Natural killer cell treated with Interleukin-12 subunit alpha and Interleukin-12 subunit beta and Interleukin-15 and Interleukin-18, amount 100 ng/mL, for 72 hours (primary cell): ENCODE data around the gene IP6K3. TPM values are rescaled to one million over a fixed set of nuclear protein-coding genes. Genes with fewer than 3 reads are reported as not detected.

ENCODE experiments used
- ATAC-seq, 2 donors: fragments of 150-1000 bp; cut with Tn5 transposase in 1 of 2; sonication (Bioruptor Pico), chemical (Tn5 transposase) in 1 of 2; 2 replicates each; pipeline ENCODE4 v1.10.0; 2021
- DNase-seq: peaks from one replicate; pipeline ENCODE4 v3.0.0; 2022; ENCODE audit warnings: low spot score
- H3K27ac Mint-ChIP-seq, 2 donors: 1 replicate in 1 of 2; 2 replicates in 1 of 2; pipeline ENCODE4 v1.8.0; 2022; ENCODE audit warnings: mixed read lengths in 2 of 2, mild to moderate bottlenecking in 1 of 2, moderate library complexity in 1 of 2
- H3K27me3 Mint-ChIP-seq, 2 donors: 1 replicate in 1 of 2; 2 replicates in 1 of 2; pipeline ENCODE4 v1.8.0; 2022; ENCODE audit warnings: mixed read lengths in 2 of 2
- H3K36me3 Mint-ChIP-seq: one replicate; pipeline ENCODE4 v1.8.0; 2022; ENCODE audit warnings: mixed read lengths
- H3K4me1 Mint-ChIP-seq, 2 donors: 1 replicate in 1 of 2; 2 replicates in 1 of 2; pipeline ENCODE4 v1.8.0; 2022; ENCODE audit warnings: low read depth in 2 of 2, mixed read lengths in 2 of 2, mild to moderate bottlenecking in 1 of 2
- H3K4me3 Mint-ChIP-seq: one replicate; pipeline ENCODE4 v1.8.0; 2022; ENCODE audit warnings: mixed read lengths
- H3K9me3 Mint-ChIP-seq: 2 replicates; pipeline ENCODE4 v1.8.0; 2022; ENCODE audit warnings: mixed read lengths
- total RNA-seq, 2 donors: library from RNA; stranded (reverse); gene quantifications; one replicate each; pipeline ENCODE4 v1.2.3, GENCODE V29; 2022

IP6K3 gene
- total RNA-seq, 2 donors from 2014 or later = not detected

DNA sequence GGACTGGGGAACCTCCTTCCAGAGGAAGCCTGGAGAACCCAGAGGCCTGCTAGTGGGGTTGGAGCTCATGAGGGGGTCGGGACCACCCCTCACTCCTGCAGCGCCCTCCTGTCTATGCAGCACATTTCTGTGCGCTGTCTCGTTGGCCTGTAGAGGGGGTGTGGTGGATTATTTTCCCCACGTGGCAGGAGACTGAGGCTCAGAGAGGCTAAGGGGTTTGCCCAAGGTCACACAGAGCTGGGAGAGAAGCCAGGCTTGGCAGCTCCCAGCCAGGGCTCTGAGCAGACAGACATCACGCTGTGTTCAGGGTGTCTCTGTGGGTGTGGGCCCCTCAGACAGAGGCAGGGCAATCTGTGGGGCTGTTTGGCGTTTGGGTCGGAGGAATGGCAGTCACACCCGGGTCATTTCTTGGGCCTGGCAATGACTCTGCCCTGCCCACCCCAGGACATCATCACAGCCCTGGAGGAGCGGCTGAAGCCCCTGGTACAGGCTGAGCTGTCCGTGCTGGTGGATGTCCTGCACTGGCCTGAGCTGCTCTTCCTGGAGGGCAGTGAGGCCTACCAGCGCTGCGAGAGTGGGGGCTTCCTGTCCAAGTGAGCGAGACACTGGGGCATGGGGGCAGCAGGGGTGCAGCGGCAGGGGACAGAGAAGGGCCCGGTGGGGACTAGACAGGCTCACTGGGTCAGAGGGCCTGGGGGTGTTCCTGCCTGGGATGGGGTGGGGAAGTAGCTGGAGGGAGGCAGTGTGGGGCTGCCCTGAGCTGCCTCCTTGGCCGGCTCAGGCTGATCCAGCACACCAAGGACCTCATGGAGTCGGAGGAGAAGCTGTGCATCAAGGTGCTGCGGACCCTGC, 62.9 kb downstream of the IP6K3 start:
- H3K27me3 Mint-ChIP-seq = no peaks in the 10 kb centered on the region
- H3K27ac Mint-ChIP-seq = peak overlapping the region in 1 of 2 donors; percentile 27
- H3K36me3 Mint-ChIP-seq = peaks cover 5% of the 10 kb centered on the region
- DNase-seq = no peak
- no peaks in the 10 kb centered on the region for H3K9me3 Mint-ChIP-seq
- no peak for ATAC-seq
- H3K4me1 Mint-ChIP-seq = peaks cover 0 to 2% of the 10 kb centered on the region in 2 donors
- no peak overlapping the region for H3K4me3 Mint-ChIP-seq

DNA sequence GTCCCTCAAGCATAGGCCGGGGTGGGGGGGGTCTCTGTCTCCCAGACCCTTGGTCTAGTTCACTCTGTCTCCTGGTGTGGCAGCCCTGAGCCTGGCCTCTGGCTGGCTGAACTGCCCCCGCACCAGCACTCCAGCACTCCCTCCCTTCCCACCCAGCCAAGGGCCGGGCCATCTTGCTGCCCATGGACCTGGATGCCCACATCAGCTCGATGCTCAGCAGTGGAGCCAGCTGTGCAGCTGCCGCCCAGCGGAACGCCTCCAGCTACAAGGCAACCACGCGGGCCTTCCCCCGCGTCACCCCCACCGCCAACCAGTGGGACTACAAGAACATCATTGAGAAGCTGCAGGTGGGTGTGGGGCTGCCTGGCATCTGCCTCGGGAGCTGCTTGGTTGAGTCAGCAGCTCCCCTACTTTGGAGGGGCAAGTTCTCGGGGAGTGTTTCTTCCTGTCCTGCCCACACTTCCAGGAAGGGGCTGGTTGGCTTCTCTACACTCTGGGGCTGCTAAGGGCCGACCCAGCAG, 63.6 kb downstream of the IP6K3 start:
- DNase-seq (no peak), ATAC-seq (no peak)
- Mint-ChIP-seq H3K4me1 (peaks cover 0 to 2% of the 10 kb centered on the region in 2 donors), H3K27ac (peak overlapping the region in 1 of 2 donors; percentile 27), H3K4me3 (no peak overlapping the region), H3K9me3 (no peaks in the 10 kb centered on the region), H3K27me3 (no peaks in the 10 kb centered on the region), H3K36me3 (peaks cover 5% of the 10 kb centered on the region)

DNA sequence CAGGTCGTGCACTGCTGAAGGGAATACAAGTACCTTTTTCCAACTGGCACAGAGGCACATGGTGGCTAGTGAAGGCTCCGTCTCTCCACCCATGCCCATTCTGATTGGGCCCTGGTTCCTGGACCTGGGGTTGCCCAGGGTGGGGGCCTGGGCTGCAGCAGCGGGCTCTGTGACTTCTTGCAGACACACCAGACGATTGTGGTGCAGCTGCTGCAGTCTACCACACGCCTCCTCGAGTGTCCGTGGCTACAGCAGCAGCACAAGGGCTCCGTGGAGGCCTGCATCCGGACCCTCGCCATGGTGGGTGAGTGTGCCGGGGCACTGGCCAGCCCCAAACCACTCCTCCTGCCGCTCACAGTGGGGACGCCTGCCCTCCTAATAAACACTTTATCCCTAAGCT, 64.4 kb downstream of the IP6K3 start:
- no peaks in the 10 kb centered on the region for H3K27me3 Mint-ChIP-seq
- no peaks in the 10 kb centered on the region for H3K9me3 Mint-ChIP-seq
- ATAC-seq = no peak
- peaks cover 9% of the 10 kb centered on the region for H3K36me3 Mint-ChIP-seq
- DNase-seq = no peak
- peaks cover 0 to 6% of the 10 kb centered on the region in 2 donors for H3K4me1 Mint-ChIP-seq
- H3K27ac Mint-ChIP-seq = peak overlapping the region in 1 of 2 donors; percentile 16
- H3K4me3 Mint-ChIP-seq = no peak overlapping the region

DNA sequence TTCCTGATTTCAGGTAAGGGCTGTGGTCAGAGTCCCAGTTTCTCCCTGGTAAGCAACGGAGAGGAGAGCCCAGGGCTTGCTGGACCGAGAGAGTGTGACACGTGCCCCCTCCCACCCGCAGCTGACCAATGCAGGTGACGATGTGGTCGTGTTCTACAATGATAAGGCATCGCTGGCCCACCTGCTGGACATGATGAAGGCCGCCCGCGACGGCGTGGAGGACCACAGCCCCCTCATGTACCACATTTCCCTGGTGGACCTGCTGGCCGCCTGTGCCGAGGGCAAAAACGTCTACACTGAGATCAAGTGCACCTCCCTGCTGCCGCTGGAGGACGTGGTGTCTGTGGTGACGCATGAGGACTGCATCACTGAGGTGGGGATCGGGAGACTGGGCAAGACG, 66.9 kb downstream of the IP6K3 start:
- no peak overlapping the region for H3K27ac Mint-ChIP-seq
- peaks cover 4% of the 10 kb centered on the region for H3K36me3 Mint-ChIP-seq
- ATAC-seq (no peak), DNase-seq (no peak)
- H3K9me3 Mint-ChIP-seq = no peaks in the 10 kb centered on the region
- H3K27me3 Mint-ChIP-seq = no peaks in the 10 kb centered on the region
- no peak overlapping the region for H3K4me3 Mint-ChIP-seq
- H3K4me1 Mint-ChIP-seq = peaks cover 0 to 6% of the 10 kb centered on the region in 2 donors

GRCh38 chr6:33678932-33679490, 67.7 kb downstream of the IP6K3 start:
- Mint-ChIP-seq H3K36me3 (peaks cover 4% of the 10 kb centered on the region), H3K27ac (no peak overlapping the region), H3K9me3 (no peaks in the 10 kb centered on the region), H3K27me3 (no peaks in the 10 kb centered on the region), H3K4me1 (peaks cover 0 to 6% of the 10 kb centered on the region in 2 donors), H3K4me3 (no peak overlapping the region)
- no peak for DNase-seq
- no peak for ATAC-seq

DNA sequence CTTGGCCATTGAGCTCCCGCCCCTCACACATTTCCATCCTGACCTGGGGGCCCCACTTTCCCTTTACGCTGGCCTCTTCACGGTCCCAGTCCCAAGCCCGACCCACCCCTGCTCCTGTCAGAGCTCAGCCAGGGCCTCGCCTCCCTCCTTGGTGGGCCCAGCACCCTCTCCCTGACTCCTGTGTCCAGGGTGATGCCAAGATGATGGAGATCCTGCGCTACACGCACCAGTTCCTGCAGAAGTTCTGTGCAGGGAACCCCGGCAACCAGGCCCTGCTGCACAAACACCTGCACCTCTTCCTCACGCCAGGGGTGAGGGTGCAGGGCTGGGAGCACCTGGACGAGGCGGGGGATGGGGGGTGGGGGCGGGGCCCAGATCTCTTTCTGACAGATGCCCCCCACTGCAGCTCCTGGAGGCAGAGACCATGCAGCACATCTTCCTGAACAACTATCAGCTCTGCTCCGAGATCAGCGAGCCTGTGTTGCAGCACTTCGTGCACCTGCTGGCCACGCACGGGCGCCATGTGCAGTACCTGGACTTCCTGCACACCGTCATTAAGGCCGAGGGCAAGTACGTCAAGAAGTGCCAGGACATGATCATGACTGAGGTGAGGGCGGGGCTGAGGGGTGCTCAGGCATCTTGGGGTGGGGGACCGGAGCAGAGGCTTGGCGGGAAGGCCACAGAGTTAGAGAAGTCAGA, 68.3 kb downstream of the IP6K3 start:
- DNase-seq = no peak
- peaks cover 0 to 6% of the 10 kb centered on the region in 2 donors for H3K4me1 Mint-ChIP-seq
- no peak overlapping the region for H3K4me3 Mint-ChIP-seq
- H3K27ac Mint-ChIP-seq = no peak overlapping the region
- no peaks in the 10 kb centered on the region for H3K9me3 Mint-ChIP-seq
- no peak for ATAC-seq
- peaks cover 4% of the 10 kb centered on the region for H3K36me3 Mint-ChIP-seq
- no peaks in the 10 kb centered on the region for H3K27me3 Mint-ChIP-seq

DNA sequence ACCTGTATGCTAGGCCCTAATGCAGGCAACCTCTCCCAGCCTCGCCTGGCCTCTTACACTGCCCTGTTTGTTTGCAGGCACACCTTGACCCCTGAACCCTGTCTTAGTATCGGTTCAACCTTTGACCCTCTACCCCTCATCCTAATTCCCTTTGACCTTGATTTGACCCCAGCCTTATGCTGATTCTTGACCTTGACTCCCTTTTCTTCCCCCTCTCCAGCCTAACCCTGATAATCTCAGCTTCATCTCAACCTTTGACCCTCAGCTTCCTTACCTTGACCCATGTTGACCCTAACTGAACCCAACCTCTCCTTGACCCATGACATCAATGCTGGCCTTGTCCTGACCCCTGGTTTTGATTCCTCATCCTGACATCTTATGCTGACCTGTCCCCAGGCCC, 69.0 kb downstream of the IP6K3 start:
- H3K27ac Mint-ChIP-seq = no peak overlapping the region
- peaks cover 4% of the 10 kb centered on the region for H3K36me3 Mint-ChIP-seq
- no peak for ATAC-seq
- H3K27me3 Mint-ChIP-seq = no peaks in the 10 kb centered on the region
- no peak overlapping the region for H3K4me3 Mint-ChIP-seq
- DNase-seq = no peak
- peaks cover 0 to 6% of the 10 kb centered on the region in 2 donors for H3K4me1 Mint-ChIP-seq
- no peaks in the 10 kb centered on the region for H3K9me3 Mint-ChIP-seq

GRCh38 chr6:33677143-33677660, 69.5 kb downstream of the IP6K3 start:
- no peaks in the 10 kb centered on the region for H3K9me3 Mint-ChIP-seq
- no peak overlapping the region for H3K4me3 Mint-ChIP-seq
- no peak for ATAC-seq
- DNase-seq = no peak
- no peaks in the 10 kb centered on the region for H3K27me3 Mint-ChIP-seq
- H3K27ac Mint-ChIP-seq = no peak overlapping the region
- H3K36me3 Mint-ChIP-seq = peaks cover 4% of the 10 kb centered on the region
- peaks cover 0 to 6% of the 10 kb centered on the region in 2 donors for H3K4me1 Mint-ChIP-seq

DNA sequence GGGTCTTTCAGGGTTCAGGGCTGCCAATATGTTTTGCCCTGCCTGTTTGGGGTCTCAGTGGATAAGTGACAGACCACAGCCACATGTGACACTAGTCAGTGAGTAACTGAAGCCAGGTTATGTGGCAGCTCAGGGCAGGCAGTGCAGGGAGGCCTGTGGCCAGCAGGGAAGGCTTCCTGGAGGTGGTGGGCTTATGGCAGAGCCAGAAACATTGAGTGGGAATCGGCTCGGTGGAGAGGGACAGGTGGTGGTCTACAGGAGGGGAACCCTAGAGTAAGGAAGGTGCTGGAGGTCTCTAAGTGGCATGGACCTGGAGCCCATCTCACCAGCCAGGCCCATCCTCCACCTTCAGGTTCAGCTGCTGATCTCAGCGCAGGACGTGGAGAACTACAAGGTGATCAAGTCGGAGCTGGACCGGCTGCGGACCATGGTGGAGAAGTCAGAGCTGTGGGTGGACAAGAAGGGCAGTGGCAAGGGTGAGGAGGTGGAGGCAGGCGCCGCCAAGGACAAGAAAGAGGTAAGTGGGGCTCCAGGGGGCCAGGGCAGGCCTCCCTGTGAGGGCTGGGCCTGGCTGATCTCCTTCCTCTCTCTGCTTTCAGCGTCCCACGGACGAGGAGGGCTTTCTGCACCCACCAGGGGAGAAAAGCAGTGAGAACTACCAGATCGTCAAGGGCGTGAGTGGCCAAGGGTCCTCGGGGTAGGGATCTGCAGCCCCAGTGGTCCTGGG, 70.1 kb downstream of the IP6K3 start:
- H3K36me3 Mint-ChIP-seq = peaks cover 4% of the 10 kb centered on the region
- no peak overlapping the region for H3K27ac Mint-ChIP-seq
- H3K9me3 Mint-ChIP-seq = no peaks in the 10 kb centered on the region
- no peaks in the 10 kb centered on the region for H3K27me3 Mint-ChIP-seq
- no peak for ATAC-seq
- DNase-seq = no peak
- peaks cover 0 to 6% of the 10 kb centered on the region in 2 donors for H3K4me1 Mint-ChIP-seq
- H3K4me3 Mint-ChIP-seq = no peak overlapping the region

DNA sequence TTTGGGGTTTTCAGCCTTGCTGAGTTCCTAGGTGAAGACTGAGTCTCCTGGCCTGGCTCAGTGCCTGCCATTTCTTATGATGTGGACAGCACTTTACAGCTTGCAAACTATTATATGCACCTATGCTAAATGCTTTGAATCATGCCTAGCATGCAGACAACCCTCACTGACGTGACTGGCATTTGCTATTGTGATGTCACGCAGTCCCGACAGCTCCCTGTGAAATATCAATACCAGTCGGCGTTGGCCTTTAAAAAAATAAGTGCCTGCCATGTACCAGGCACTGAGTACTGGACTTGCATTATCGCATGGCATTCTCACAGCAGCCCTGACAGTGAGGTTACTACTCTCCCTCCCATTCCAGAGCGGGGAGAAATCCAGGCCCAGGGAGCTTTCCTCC, 70.7 kb downstream of the IP6K3 start:
- ATAC-seq (no peak), DNase-seq (no peak)
- Mint-ChIP-seq H3K9me3 (no peaks in the 10 kb centered on the region), H3K27ac (no peak overlapping the region), H3K27me3 (no peaks in the 10 kb centered on the region), H3K36me3 (peaks cover 4% of the 10 kb centered on the region), H3K4me3 (no peak overlapping the region), H3K4me1 (peaks cover 0 to 6% of the 10 kb centered on the region in 2 donors)

DNA sequence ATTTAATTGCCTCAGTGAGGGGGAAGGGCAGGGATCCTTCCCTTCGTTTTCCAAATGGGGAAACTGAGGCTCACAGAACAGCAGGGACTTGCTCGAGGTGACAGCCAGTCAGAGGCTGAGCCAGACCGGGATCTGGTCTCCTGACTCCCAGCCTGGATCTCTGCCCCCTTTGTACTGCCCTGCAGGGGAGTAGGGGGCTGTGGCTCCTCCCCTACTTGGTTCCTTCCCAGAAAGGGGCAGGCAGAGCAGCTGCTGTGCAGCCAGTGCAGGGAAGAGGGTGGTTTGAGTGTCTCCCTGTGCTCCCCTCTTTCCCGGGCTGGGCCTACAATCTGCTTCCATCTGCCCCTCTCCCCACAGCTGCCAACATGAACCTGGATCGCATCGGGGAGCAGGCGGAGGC, 72.9 kb downstream of the IP6K3 start:
- ATAC-seq (no peak), DNase-seq (no peak)
- Mint-ChIP-seq H3K4me3 (no peak overlapping the region), H3K36me3 (peaks cover 4% of the 10 kb centered on the region), H3K27ac (no peak overlapping the region), H3K9me3 (no peaks in the 10 kb centered on the region), H3K27me3 (no peaks in the 10 kb centered on the region), H3K4me1 (peaks cover 0 to 4% of the 10 kb centered on the region in 2 donors)

DNA sequence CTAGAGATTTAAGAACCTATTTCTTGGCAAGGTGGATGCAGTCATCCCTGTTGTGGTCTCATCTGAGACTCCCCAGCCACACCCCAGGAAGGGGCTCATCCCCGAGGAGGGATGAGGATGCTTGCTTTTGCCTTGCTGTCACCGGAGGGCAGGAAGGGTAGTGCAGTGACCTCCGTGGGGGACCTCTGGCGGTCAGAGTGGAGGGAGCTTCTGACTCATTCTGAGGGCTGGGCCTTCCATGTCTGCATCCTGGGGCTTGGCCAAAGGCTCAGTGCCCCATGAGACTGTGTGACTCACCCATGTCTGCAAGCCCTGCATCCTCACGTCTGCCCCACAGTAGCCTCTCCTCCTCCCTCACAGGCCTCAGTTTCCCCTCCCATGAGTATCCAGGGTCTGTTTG, 73.9 kb downstream of the IP6K3 start:
- Mint-ChIP-seq H3K4me3 (no peak overlapping the region), H3K36me3 (peaks cover 1% of the 10 kb centered on the region), H3K27ac (no peak overlapping the region), H3K9me3 (no peaks in the 10 kb centered on the region), H3K4me1 (peaks cover 0 to 1% of the 10 kb centered on the region in 2 donors), H3K27me3 (no peaks in the 10 kb centered on the region)
- no peak for ATAC-seq
- DNase-seq = no peak

DNA sequence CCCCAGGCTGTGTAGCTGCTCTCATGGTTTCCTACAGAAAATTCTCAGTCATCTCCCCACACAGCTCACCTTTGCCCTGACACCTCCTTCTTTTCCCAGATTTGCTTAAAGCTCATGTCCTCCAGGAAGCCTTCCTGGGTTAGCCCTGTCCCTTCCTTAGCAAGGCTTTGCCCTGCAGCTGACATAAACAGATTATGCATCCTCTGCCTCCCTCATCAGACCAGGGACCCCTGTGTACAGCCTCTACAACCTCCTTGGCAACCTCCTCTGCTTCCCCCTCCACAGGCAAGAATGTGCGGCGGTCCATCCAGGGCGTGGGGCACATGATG, 75.0 kb downstream of the IP6K3 start:
- Mint-ChIP-seq H3K4me3 (no peak overlapping the region), H3K9me3 (no peaks in the 10 kb centered on the region), H3K27ac (no peak overlapping the region), H3K4me1 (no peaks in the 10 kb centered on the region), H3K27me3 (no peaks in the 10 kb centered on the region), H3K36me3 (no peaks in the 10 kb centered on the region)
- DNase-seq (no peak), ATAC-seq (no peak)
